Hepatocyte (in vitro differentiated cells): Measurements from ENCODE around the gene DPP9. TPM values are rescaled to one million over a fixed set of nuclear protein-coding genes. Genes with fewer than 3 reads are reported as not detected.

ENCODE experiments used
- DNase-seq: peaks from one replicate; pipeline ENCODE4 v3.0.0-alpha.2; 2016; ENCODE audit warnings: low spot score
- H2AFZ ChIP-seq: fragments of 200-600 bp; sonication (generic); 2 replicates; pipeline ENCODE4 v1.6.0; 2016; ENCODE audit warnings: antibody characterized with exemption, mild to moderate bottlenecking
- H3K27ac ChIP-seq: fragments of 200-600 bp; sonication (generic); 2 replicates; pipeline ENCODE4 v1.5.1; 2016; ENCODE audit warnings: mild to moderate bottlenecking
- H3K27me3 ChIP-seq: fragments of 200-600 bp; sonication (generic); 2 replicates; pipeline ENCODE4 v1.6.1; 2016
- H3K36me3 ChIP-seq: fragments of 200-600 bp; sonication (generic); replicated peaks from 2 replicates; pipeline ENCODE4 v1.5.1; 2016; ENCODE audit warnings: low read depth; ENCODE audit not compliant: insufficient read depth
- H3K4me1 ChIP-seq: fragments of 200-600 bp; sonication (generic); 2 replicates; pipeline ENCODE4 v1.5.1; 2016; ENCODE audit warnings: mild to moderate bottlenecking, moderate library complexity; ENCODE audit not compliant: insufficient read depth
- H3K4me2 ChIP-seq: fragments of 200-600 bp; sonication (generic); 2 replicates; pipeline ENCODE4 v1.6.0; 2016
- H3K4me3 ChIP-seq: fragments of 200-600 bp; sonication (generic); 2 replicates; pipeline ENCODE4 v1.5.1; 2016; ENCODE audit warnings: mild to moderate bottlenecking
- H3K79me2 ChIP-seq: fragments of 200-600 bp; sonication (generic); 2 replicates; pipeline ENCODE4 v1.6.0; 2017; ENCODE audit warnings: mild to moderate bottlenecking
- H3K9me2 ChIP-seq: fragments of 200-600 bp; sonication (generic); replicated peaks from 2 replicates; pipeline ENCODE4 v1.6.0; 2017; ENCODE audit warnings: mild to moderate bottlenecking; ENCODE audit not compliant: insufficient read depth
- H3K9me3 ChIP-seq: fragments of 200-600 bp; sonication (generic); 2 replicates; pipeline ENCODE4 v1.5.1; 2016; ENCODE audit warnings: low read depth, mild to moderate bottlenecking
- H4K20me1 ChIP-seq: fragments of 200-600 bp; sonication (generic); 2 replicates; pipeline ENCODE4 v1.6.0; 2016; ENCODE audit warnings: mild to moderate bottlenecking; ENCODE audit not compliant: insufficient read depth, poor library complexity, severe bottlenecking
- CTCF ChIP-seq: fragments of 200-600 bp; sonication (generic); IDR thresholded peaks from 2 replicates; pipeline ENCODE4 v1.5.1; 2016; ENCODE audit warnings: antibody characterized with exemption, mild to moderate bottlenecking; ENCODE audit not compliant: poor library complexity
- EZH2 ChIP-seq: fragments of 200-600 bp; sonication (generic); IDR thresholded peaks from 2 replicates; pipeline ENCODE4 v1.6.1; 2016; ENCODE audit warnings: antibody characterized with exemption, mild to moderate bottlenecking, borderline replicate concordance
- EZH2phosphoT487 ChIP-seq: fragments of 200-600 bp; sonication (generic); IDR thresholded peaks from one replicate; pipeline ENCODE4 v1.6.1; 2018; ENCODE audit warnings: antibody characterized with exemption, mild to moderate bottlenecking, low read depth, moderate library complexity; ENCODE audit not compliant: unreplicated experiment, severe bottlenecking
- WGBS: methylation state at CpG from one replicate; pipeline ENCODE4 v1.1.6; 2016; ENCODE audit warnings: low lambda C conversion rate; ENCODE audit errors: missing lambda C conversion rate; 5-methylcytosine and 5-hydroxymethylcytosine counted together
- polyA plus RNA-seq: library from polyadenylated mRNA; unstranded; fragments of >200 nt; fragmentation: Nextera tagmentation; extraction: Ambion mirVana; gene quantifications from 2 replicates; pipeline ENCODE4 v1.2.1, GENCODE V29; 2016
- total RNA-seq: library from RNA; depleted of rRNA; stranded (reverse); fragments of >200 nt; gene quantifications from 2 replicates; pipeline ENCODE4 v1.2.3, GENCODE V29; 2014

DPP9 gene
- total and polyA plus RNA-seq, 2 experiments from 2014 or later: 27.6 to 32.7 TPM

GRCh38 chr19:4689403-4689802 is 34.2 kb downstream of the DPP9 start:
- no peaks in the 10 kb centered on the region for H3K79me2 ChIP-seq
- no peak overlapping the region for H2AFZ ChIP-seq
- 98% methylated on average over 17 of the region's 19 CpGs for WGBS
- TF ChIP-seq CTCF (no peak), EZH2 (no peak), EZH2phosphoT487 (no peak)
- no peaks in the 10 kb centered on the region for H3K27me3 ChIP-seq
- H3K4me1 ChIP-seq: no peaks in the 10 kb centered on the region
- H3K4me2 ChIP-seq: no peak overlapping the region
- no peaks in the 10 kb centered on the region for H3K36me3 ChIP-seq
- DNase-seq: no peak
- no peak overlapping the region for H3K27ac ChIP-seq
- H4K20me1 ChIP-seq: no peaks in the 10 kb centered on the region
- H3K9me3 ChIP-seq: no peaks in the 10 kb centered on the region
- H3K4me3 ChIP-seq: no peak overlapping the region
- no peaks in the 10 kb centered on the region for H3K9me2 ChIP-seq

GRCh38 chr19:4688587-4688986 is 35.1 kb downstream of the DPP9 start:
- no peaks in the 10 kb centered on the region for H3K27me3 ChIP-seq
- WGBS: 93% methylated on average over 23 of the region's 26 CpGs
- no peak for TF ChIP-seq EZH2phosphoT487
- TF ChIP-seq EZH2: no peak
- no peak for TF ChIP-seq CTCF
- no peak overlapping the region for H3K27ac ChIP-seq
- no peaks in the 10 kb centered on the region for H3K79me2 ChIP-seq
- H3K4me2 ChIP-seq: no peak overlapping the region
- H3K4me3 ChIP-seq: no peak overlapping the region
- H3K9me2 ChIP-seq: no peaks in the 10 kb centered on the region
- H3K36me3 ChIP-seq: no peaks in the 10 kb centered on the region
- no peak overlapping the region for H2AFZ ChIP-seq
- H3K9me3 ChIP-seq: no peaks in the 10 kb centered on the region
- no peaks in the 10 kb centered on the region for H3K4me1 ChIP-seq
- DNase-seq: no peak
- no peaks in the 10 kb centered on the region for H4K20me1 ChIP-seq

GRCh38 chr19:4687396-4687795 is 36.2 kb downstream of the DPP9 start:
- Histone ChIP-seq H3K9me3 (no peaks in the 10 kb centered on the region), H3K4me3 (no peak overlapping the region), H3K4me2 (no peak overlapping the region), H3K4me1 (no peaks in the 10 kb centered on the region), H3K27me3 (no peaks in the 10 kb centered on the region), H4K20me1 (no peaks in the 10 kb centered on the region), H3K79me2 (no peaks in the 10 kb centered on the region), H3K27ac (no peak overlapping the region), H2AFZ (no peak overlapping the region), H3K9me2 (no peaks in the 10 kb centered on the region), H3K36me3 (no peaks in the 10 kb centered on the region)
- no peak for DNase-seq
- TF ChIP-seq CTCF (no peak), EZH2phosphoT487 (no peak), EZH2 (no peak)
- WGBS: 86% methylated on average over 11 of the region's 11 CpGs

GRCh38 chr19:4686700-4687099 is 36.9 kb downstream of the DPP9 start:
- H3K9me3 ChIP-seq: no peaks in the 10 kb centered on the region
- no peaks in the 10 kb centered on the region for H3K27me3 ChIP-seq
- H3K9me2 ChIP-seq: no peaks in the 10 kb centered on the region
- H4K20me1 ChIP-seq: no peaks in the 10 kb centered on the region
- no peak overlapping the region for H3K4me2 ChIP-seq
- H3K4me3 ChIP-seq: no peak overlapping the region
- 98% methylated on average over 10 of the region's 10 CpGs for WGBS
- TF ChIP-seq EZH2phosphoT487: no peak
- no peak for TF ChIP-seq EZH2
- TF ChIP-seq CTCF: no peak
- no peaks in the 10 kb centered on the region for H3K4me1 ChIP-seq
- H3K79me2 ChIP-seq: no peaks in the 10 kb centered on the region
- H3K36me3 ChIP-seq: no peaks in the 10 kb centered on the region
- no peak for DNase-seq
- H3K27ac ChIP-seq: no peak overlapping the region
- no peak overlapping the region for H2AFZ ChIP-seq
